HCT116 (cell line): ENCODE results near the gene EML4. TPM values are rescaled to one million over a fixed set of nuclear protein-coding genes. Genes with fewer than 3 reads are reported as not detected.
A peak's percentile ranks its signal among the peaks of the same experiment; 100 is the strongest.

ENCODE experiments used
- ATAC-seq: fragments of 200-7000 bp; cut with Tn5 transposase; 2 replicates; pipeline ENCODE4 v1.9.1; 2020; ENCODE audit warnings: mild to moderate bottlenecking, moderate library complexity
- BruUV-seq: library from RNA; stranded (reverse); fragments of 400-500 nt; replicated peaks from 2 replicates; lab custom pipeline; 2021; lab: Mats Ljungman, UMichigan
- CTCF ChIA-PET: fragments of 300-600 bp; sonication (Branson Sonifier 250); formaldehyde crosslinking; loops from one replicate; lab custom pipeline; 2021; ENCODE audit warnings: antibody characterized with exemption; lab: Charles Lee
- POLR2A ChIA-PET: fragments of 300-600, 350-600 bp; sonication (Branson Sonifier 250); formaldehyde crosslinking; loops from one replicate; lab custom pipeline; 2021; ENCODE audit warnings: antibody characterized with exemption; lab: Charles Lee
- RAD21 ChIA-PET, 2 experiments: fragments of 300-600 bp; sonication (Branson Sonifier 250); formaldehyde crosslinking; loops; one replicate each; lab custom pipeline; 2023; ENCODE audit warnings: low total read pairs in 2 of 2; ENCODE audit not compliant: uncharacterized antibody in 2 of 2, unreplicated experiment in 2 of 2, low non-redundant PET in 1 of 2; lab: Charles Lee
- DNase-seq: peaks from one replicate; pipeline ENCODE4 v3.0.0-alpha.2; 2010; ENCODE audit warnings: low read depth, low spot score
- H2AFZ ChIP-seq: fragments of 200-600 bp; shearing (Covaris generic), sonication (generic); 2 replicates; pipeline ENCODE4 v1.6.1; 2017; ENCODE audit warnings: low read depth, mixed run types, mixed read lengths, antibody characterized with exemption, low read length; ENCODE audit not compliant: poor library complexity, severe bottlenecking
- H3K27ac ChIP-seq: 2 replicates; pipeline ENCODE4 v1.5.1; 2012; ENCODE audit warnings: low read depth, low read length
- H3K27me3 ChIP-seq: fragments of 200-600 bp; sonication (generic); 2 replicates; pipeline ENCODE4 v1.6.1; 2016; ENCODE audit warnings: mixed run types, low read length, mixed read lengths; ENCODE audit not compliant: insufficient read depth
- H3K36me3 ChIP-seq, 2 experiments: fragments of 200-500 bp in 1 of 2; fragments of 200-600 bp in 1 of 2; sonication (Bioruptor generic) in 1 of 2; sonication (generic) in 1 of 2; 2 replicates each; pipeline versions ENCODE4 v1.5.1 to v1.6.1; 2014 to 2016; ENCODE audit warnings: low read length in 2 of 2, inconsistent platforms in 1 of 2, mixed read lengths in 1 of 2, mixed run types in 1 of 2; ENCODE audit not compliant: insufficient read depth in 2 of 2, control insufficient read depth in 1 of 2
- H3K4me1 ChIP-seq, 2 experiments: fragments of 200-600 bp in 1 of 2; sonication (generic) in 1 of 2; 2 replicates each; pipeline versions ENCODE4 v1.5.1 to v1.6.1; 2012 to 2017; ENCODE audit warnings: low read length in 2 of 2, inconsistent platforms in 1 of 2, mild to moderate bottlenecking in 1 of 2, mixed read lengths in 1 of 2, mixed run types in 1 of 2, moderate library complexity in 1 of 2; ENCODE audit not compliant: insufficient read depth in 2 of 2, control insufficient read depth in 1 of 2
- H3K4me2 ChIP-seq: fragments of 200-600 bp; sonication (generic); 2 replicates; pipeline ENCODE4 v1.6.1; 2017; ENCODE audit warnings: mixed run types, low read length, mixed read lengths
- H3K4me3 ChIP-seq, 2 experiments: fragments of 200-600 bp in 1 of 2; sonication (generic) in 1 of 2; replicated peaks in 1 of 2; 2 replicates each; pipeline ENCODE4 v1.5.1; 2011 to 2016; ENCODE audit warnings: low read length in 2 of 2, control low read depth in 1 of 2, low read depth in 1 of 2, mild to moderate bottlenecking in 1 of 2, mixed read lengths in 1 of 2, mixed run types in 1 of 2
- H3K79me2 ChIP-seq: fragments of 200-600 bp; sonication (generic); 2 replicates; pipeline ENCODE4 v1.6.1; 2017; ENCODE audit warnings: mild to moderate bottlenecking, mixed run types, low read length, moderate library complexity, mixed read lengths; ENCODE audit not compliant: insufficient read depth
- H3K9ac ChIP-seq: fragments of 200-600 bp; sonication (generic); 2 replicates; pipeline ENCODE4 v1.6.1; 2016; ENCODE audit warnings: low read length, mixed read lengths
- H3K9me2 ChIP-seq: fragments of 200-600 bp; sonication (generic), shearing (Covaris generic); 2 replicates; pipeline ENCODE4 v1.6.1; 2017; ENCODE audit warnings: mixed run types, mild to moderate bottlenecking, moderate library complexity; ENCODE audit not compliant: insufficient read depth
- H3K9me3 ChIP-seq, 2 experiments: fragments of 200-500 bp in 1 of 2; fragments of 200-600 bp in 1 of 2; sonication (Bioruptor generic) in 1 of 2; sonication (generic) in 1 of 2; 2 replicates each; pipeline ENCODE4 v1.6.1; 2014 to 2017; ENCODE audit warnings: low read length in 2 of 2, mixed read lengths in 2 of 2, inconsistent platforms in 1 of 2, low read depth in 1 of 2, mild to moderate bottlenecking in 1 of 2, mixed run types in 1 of 2, moderate library complexity in 1 of 2; ENCODE audit not compliant: control insufficient read depth in 1 of 2, insufficient read depth in 1 of 2
- H4K20me1 ChIP-seq: fragments of 200-600 bp; sonication (generic), shearing (Covaris generic); 2 replicates; pipeline ENCODE4 v1.6.1; 2017; ENCODE audit warnings: mixed run types, mild to moderate bottlenecking, moderate library complexity; ENCODE audit not compliant: insufficient read depth
- ATF3 ChIP-seq: IDR thresholded peaks from 2 replicates; pipeline ENCODE4 v1.6.1; 2012
- CBX3 ChIP-seq: IDR thresholded peaks from 2 replicates; pipeline ENCODE4 v1.6.1; 2012; ENCODE audit warnings: low read depth
- CEBPB ChIP-seq: IDR thresholded peaks from 2 replicates; pipeline ENCODE4 v1.6.1; 2012; ENCODE audit warnings: low read depth
- EGR1 ChIP-seq: IDR thresholded peaks from 2 replicates; pipeline ENCODE4 v1.6.1; 2012; ENCODE audit warnings: low read depth
- ELF1 ChIP-seq: IDR thresholded peaks from 2 replicates; pipeline ENCODE4 v1.6.1; 2012; ENCODE audit warnings: low read depth, borderline replicate concordance
- EZH2 ChIP-seq: fragments of 200-600 bp; sonication (generic); IDR thresholded peaks from 2 replicates; pipeline ENCODE4 v1.6.1; 2017; ENCODE audit warnings: antibody characterized with exemption, mixed run types
- FOSL1 ChIP-seq: IDR thresholded peaks from 2 replicates; pipeline ENCODE4 v1.6.1; 2012; ENCODE audit warnings: low read depth
- JUND ChIP-seq: IDR thresholded peaks from 2 replicates; pipeline ENCODE4 v1.6.1; 2012
- MAX ChIP-seq: IDR thresholded peaks from 2 replicates; pipeline ENCODE4 v1.6.1; 2012
- POLR2A ChIP-seq: IDR thresholded peaks from 2 replicates; pipeline ENCODE4 v1.7.0; 2011; ENCODE audit warnings: borderline replicate concordance; ENCODE audit not compliant: insufficient read depth, insufficient read length; ENCODE audit errors: extremely low read depth
- RAD21 ChIP-seq: IDR thresholded peaks from 2 replicates; pipeline ENCODE4 v1.6.1; 2012; ENCODE audit warnings: low read depth, mild to moderate bottlenecking
- REST ChIP-seq: IDR thresholded peaks from 2 replicates; pipeline ENCODE4 v1.6.1; 2012; ENCODE audit warnings: low read depth
- SIN3A ChIP-seq: IDR thresholded peaks from 2 replicates; pipeline ENCODE4 v1.6.1; 2012; ENCODE audit warnings: low read depth
- SP1 ChIP-seq: IDR thresholded peaks from 2 replicates; pipeline ENCODE4 v1.6.1; 2012; ENCODE audit warnings: low read depth
- SRF ChIP-seq: IDR thresholded peaks from 2 replicates; pipeline ENCODE4 v1.6.1; 2012; ENCODE audit warnings: low read depth
- TCF7L2 ChIP-seq: IDR thresholded peaks from 2 replicates; pipeline ENCODE4 v1.7.0; 2011; ENCODE audit warnings: borderline replicate concordance, inconsistent platforms; ENCODE audit not compliant: insufficient read depth, insufficient read length; ENCODE audit errors: extremely low read depth
- ZBTB33 ChIP-seq: IDR thresholded peaks from 2 replicates; pipeline ENCODE4 v1.6.1; 2011; ENCODE audit warnings: mild to moderate bottlenecking, low read length, moderate library complexity; ENCODE audit not compliant: insufficient replicate concordance; ENCODE audit errors: extremely low read depth
- ZFX ChIP-seq: fragments of 450-650 bp; IDR thresholded peaks from 2 replicates; pipeline ENCODE4 v1.6.1; 2017
- ZNF274 ChIP-seq: fragments of 200-500 bp; sonication (Bioruptor generic); IDR thresholded peaks from 2 replicates; pipeline ENCODE4 v1.6.1; 2014; ENCODE audit warnings: mild to moderate bottlenecking, low read depth, low read length, inconsistent platforms
- intact Hi-C: fragments of 100-400 bp; cut with micrococcal nuclease; formaldehyde crosslinking; loops from 2 replicates; pipeline ENCODE4 v1.10.0; 2022
- total RNA-seq: library from RNA; stranded (reverse); gene quantifications from one replicate; pipeline ENCODE4 v1.2.1, GENCODE V29; 2021; ENCODE audit not compliant: unreplicated experiment
- TF ChIP-seq, protein P1 (sequence below), 3 experiments: fragments of 200-600 bp in 1 of 3; sonication (generic) in 1 of 3; IDR thresholded peaks in 2 of 3; conservative IDR thresholded peaks in 1 of 3; 2 replicates each; pipeline ENCODE4 v1.5.1; 2012 to 2017; ENCODE audit warnings: low read depth in 2 of 3, low read length in 2 of 3, antibody characterized with exemption in 1 of 3, borderline replicate concordance in 1 of 3, control low read depth in 1 of 3, mild to moderate bottlenecking in 1 of 3, mixed read lengths in 1 of 3, mixed run types in 1 of 3, moderate library complexity in 1 of 3; ENCODE audit not compliant: insufficient read depth in 1 of 3

The EML4 gene
- total RNA-seq, 1 experiment from 2014 or later: 53.5 TPM

GRCh38 chr2:42138163-42139015, 30.8 kb upstream of the EML4 start:
- no peak for TF ChIP-seq ELF1
- no peak for TF ChIP-seq POLR2A
- no peak for TF ChIP-seq EZH2
- TF ChIP-seq CEBPB: no peak
- no peak for TF ChIP-seq SIN3A
- TF ChIP-seq REST: no peak
- no peak for TF ChIP-seq SP1
- TF ChIP-seq ZNF274: no peak
- no peak for TF ChIP-seq EGR1
- no peak for TF ChIP-seq TCF7L2
- TF ChIP-seq, protein P1, sequence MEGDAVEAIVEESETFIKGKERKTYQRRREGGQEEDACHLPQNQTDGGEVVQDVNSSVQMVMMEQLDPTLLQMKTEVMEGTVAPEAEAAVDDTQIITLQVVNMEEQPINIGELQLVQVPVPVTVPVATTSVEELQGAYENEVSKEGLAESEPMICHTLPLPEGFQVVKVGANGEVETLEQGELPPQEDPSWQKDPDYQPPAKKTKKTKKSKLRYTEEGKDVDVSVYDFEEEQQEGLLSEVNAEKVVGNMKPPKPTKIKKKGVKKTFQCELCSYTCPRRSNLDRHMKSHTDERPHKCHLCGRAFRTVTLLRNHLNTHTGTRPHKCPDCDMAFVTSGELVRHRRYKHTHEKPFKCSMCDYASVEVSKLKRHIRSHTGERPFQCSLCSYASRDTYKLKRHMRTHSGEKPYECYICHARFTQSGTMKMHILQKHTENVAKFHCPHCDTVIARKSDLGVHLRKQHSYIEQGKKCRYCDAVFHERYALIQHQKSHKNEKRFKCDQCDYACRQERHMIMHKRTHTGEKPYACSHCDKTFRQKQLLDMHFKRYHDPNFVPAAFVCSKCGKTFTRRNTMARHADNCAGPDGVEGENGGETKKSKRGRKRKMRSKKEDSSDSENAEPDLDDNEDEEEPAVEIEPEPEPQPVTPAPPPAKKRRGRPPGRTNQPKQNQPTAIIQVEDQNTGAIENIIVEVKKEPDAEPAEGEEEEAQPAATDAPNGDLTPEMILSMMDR (IDR thresholded peaks at IDR 0.05 in 2 of 3, conservative IDR thresholded peaks at IDR 0.05 in 1 of 3; ENCODE audit: borderline replicate concordance in 1 of 3, insufficient read depth in 1 of 3, low read depth in 2 of 3, low read length in 2 of 3): no peak
- no peak for TF ChIP-seq RAD21
- no peak for TF ChIP-seq FOSL1
- TF ChIP-seq MAX: no peak
- TF ChIP-seq ZFX: no peak
- TF ChIP-seq CBX3: no peak
- TF ChIP-seq ZBTB33: no peak
- no peak for TF ChIP-seq ATF3
- TF ChIP-seq JUND: no peak
- TF ChIP-seq SRF: no peak
- peak overlapping the region; percentile 13; the same call in 1 of the 2 replicates for H3K4me2 ChIP-seq
- no peaks in the 10 kb centered on the region for H4K20me1 ChIP-seq
- intact Hi-C loops: no loop called here
- H2AFZ ChIP-seq: no peak overlapping the region
- RAD21 ChIA-PET: interaction anchor here in 1 of 2 experiments (0.6 kb wide), 1 partner anchor 18 kb away, joined by 5 read pairs; no protein-coding TSS in a partner anchor
- no peak overlapping the region for H3K4me3 ChIP-seq
- H3K9me2 ChIP-seq: no peaks in the 10 kb centered on the region
- POLR2A ChIA-PET: no interaction called here
- H3K27me3 ChIP-seq: no peaks in the 10 kb centered on the region; the same call in 1 of the 2 replicates
- DNase-seq: no peak
- H3K9me3 ChIP-seq: no peaks in the 10 kb centered on the region
- ATAC-seq: no peak; the same call in 1 of the 2 replicates
- BruUV-seq: no TSS peak
- H3K4me1 ChIP-seq: peaks cover 44 to 45% of the 10 kb centered on the region in 2 experiments
- no peaks in the 10 kb centered on the region for H3K79me2 ChIP-seq
- CTCF ChIA-PET: no interaction called here
- H3K27ac ChIP-seq: no peak overlapping the region
- no peaks in the 10 kb centered on the region for H3K36me3 ChIP-seq
- no peak overlapping the region for H3K9ac ChIP-seq
